Ectodermal cell (in vitro differentiated cells): ENCODE measurements around the gene ATXN1.

Source experiments
- H3K27ac ChIP-seq: 2 replicates; pipeline ENCODE4 v1.7.0; 2013; ENCODE audit warnings: mild to moderate bottlenecking, low read depth, low read length; ENCODE audit not compliant: insufficient read depth, poor library complexity, severe bottlenecking
- H3K27me3 ChIP-seq: 2 replicates; pipeline ENCODE4 v1.7.0; 2013; ENCODE audit warnings: mild to moderate bottlenecking, low read length; ENCODE audit not compliant: insufficient read depth, control insufficient read depth, poor library complexity, severe bottlenecking
- H3K36me3 ChIP-seq: one replicate; pipeline ENCODE4 v1.7.0; 2013; ENCODE audit warnings: low read length; ENCODE audit not compliant: control insufficient read depth, insufficient read depth
- H3K4me1 ChIP-seq: one replicate; pipeline ENCODE4 v1.7.0; 2013; ENCODE audit warnings: low read length; ENCODE audit not compliant: control insufficient read depth, insufficient read depth
- H3K4me3 ChIP-seq: 2 replicates; pipeline ENCODE4 v1.7.0; 2013; ENCODE audit warnings: low read depth, low read length, control low read depth; ENCODE audit not compliant: insufficient read depth
- H3K9me3 ChIP-seq: 2 replicates; pipeline ENCODE4 v1.7.0; 2013; ENCODE audit warnings: mild to moderate bottlenecking, low read length, moderate library complexity; ENCODE audit not compliant: control insufficient read depth
- WGBS, 2 experiments: methylation state at CpG; one replicate each; pipeline ENCODE4 v1.1.7; 2013; ENCODE audit warnings: missing lambda C conversion rate in 2 of 2; 5-methylcytosine and 5-hydroxymethylcytosine counted together

ATXN1 gene

DNA sequence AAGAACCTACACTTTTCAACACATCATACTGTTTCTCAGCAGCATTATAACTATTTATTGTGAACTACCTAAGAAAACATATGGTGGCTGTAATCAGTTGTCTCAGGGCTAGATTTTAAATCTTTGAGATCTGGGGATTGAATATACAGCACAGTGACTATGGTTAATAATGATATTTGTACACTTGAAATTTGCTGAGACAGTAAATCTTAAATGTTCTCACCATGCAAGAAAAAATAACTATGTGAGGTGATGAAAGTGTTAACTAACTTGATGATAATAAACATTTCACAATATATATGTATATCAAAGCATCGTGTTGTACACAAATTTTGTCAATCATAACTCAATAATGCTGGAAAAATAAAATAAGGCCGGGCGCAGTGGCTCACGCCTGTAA lies 113.8 kb downstream of the ATXN1 start:
- Histone ChIP-seq H3K4me1 (no peaks in the 10 kb centered on the region), H3K27ac (no peak overlapping the region), H3K36me3 (no peaks in the 10 kb centered on the region), H3K27me3 (no peaks in the 10 kb centered on the region), H3K4me3 (no peak overlapping the region), H3K9me3 (no peaks in the 10 kb centered on the region)
- WGBS, 2 experiments = 91 to 92% methylated on average over 4 of the region's 4 CpGs

- Histone ChIP-seq H3K4me1 (no peaks in the 10 kb centered on the region), H3K9me3 (no peaks in the 10 kb centered on the region), H3K27me3 (no peaks in the 10 kb centered on the region), H3K4me3 (no peak overlapping the region), H3K27ac (no peak overlapping the region), H3K36me3 (no peaks in the 10 kb centered on the region)
- 95 to 97% methylated on average over 8 of the region's 8 CpGs for WGBS, 2 experiments
Measured at GRCh38 chr6:16644540-16645250, 116.6 kb downstream of the ATXN1 start.

GRCh38 chr6:16639684-16640480 lies 121.4 kb downstream of the ATXN1 start:
- no peaks in the 10 kb centered on the region for H3K36me3 ChIP-seq
- H3K4me3 ChIP-seq = no peak overlapping the region
- 85 to 94% methylated on average over 9 of the region's 10 CpGs for WGBS, 2 experiments
- H3K4me1 ChIP-seq = peaks cover 8% of the 10 kb centered on the region
- no peak overlapping the region for H3K27ac ChIP-seq
- H3K27me3 ChIP-seq = no peaks in the 10 kb centered on the region
- H3K9me3 ChIP-seq = no peaks in the 10 kb centered on the region

GRCh38 chr6:16637635-16638034 lies 123.6 kb downstream of the ATXN1 start:
- Histone ChIP-seq H3K4me1 (peaks cover 8% of the 10 kb centered on the region), H3K36me3 (no peaks in the 10 kb centered on the region), H3K27ac (no peak overlapping the region), H3K4me3 (no peak overlapping the region), H3K27me3 (no peaks in the 10 kb centered on the region), H3K9me3 (no peaks in the 10 kb centered on the region)
- 59 to 72% methylated on average over 4 to 5 of the region's 5 CpGs for WGBS, 2 experiments

GRCh38 chr6:16635810-16636602 lies 125.3 kb downstream of the ATXN1 start:
- Histone ChIP-seq H3K9me3 (no peaks in the 10 kb centered on the region), H3K4me1 (peaks cover 8% of the 10 kb centered on the region), H3K4me3 (no peak overlapping the region), H3K27ac (no peak overlapping the region), H3K36me3 (no peaks in the 10 kb centered on the region), H3K27me3 (no peaks in the 10 kb centered on the region)
- WGBS, 2 experiments = 43 to 47% methylated on average over 13 to 14 of the region's 14 CpGs

DNA sequence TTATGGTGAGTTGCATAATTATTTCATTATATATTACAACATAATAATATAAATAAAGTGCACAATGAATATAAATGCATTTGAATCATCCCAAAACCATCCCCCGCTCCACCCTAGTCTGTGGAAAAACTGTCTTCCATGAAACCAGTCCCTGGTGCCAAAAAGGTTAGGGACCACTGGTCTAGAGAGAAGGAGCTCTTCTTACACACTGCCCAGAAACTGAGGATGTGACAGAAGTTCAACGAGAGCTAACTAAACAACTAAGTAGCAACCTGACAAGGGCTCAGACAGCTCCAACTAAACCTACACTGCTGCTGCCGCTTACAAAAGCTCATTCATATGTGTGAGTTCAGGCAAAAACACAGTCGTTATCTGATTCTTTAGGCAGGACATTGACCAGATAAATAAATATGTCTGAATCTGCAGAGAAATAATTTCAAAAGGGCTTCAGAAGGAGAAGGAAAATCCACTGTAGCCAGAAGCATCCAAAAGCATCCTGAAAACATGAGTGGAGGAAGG lies 125.9 kb downstream of the ATXN1 start:
- Histone ChIP-seq H3K4me1 (peaks cover 8% of the 10 kb centered on the region), H3K9me3 (no peaks in the 10 kb centered on the region), H3K27me3 (no peaks in the 10 kb centered on the region), H3K27ac (no peak overlapping the region), H3K4me3 (no peak overlapping the region), H3K36me3 (no peaks in the 10 kb centered on the region)
- WGBS, 2 experiments = 82 to 85% methylated on average over 4 of the region's 4 CpGs

GRCh38 chr6:16634855-16635254 lies 126.4 kb downstream of the ATXN1 start:
- no peaks in the 10 kb centered on the region for H3K9me3 ChIP-seq
- no peaks in the 10 kb centered on the region for H3K27me3 ChIP-seq
- no peak overlapping the region for H3K4me3 ChIP-seq
- no peak overlapping the region for H3K27ac ChIP-seq
- H3K36me3 ChIP-seq = no peaks in the 10 kb centered on the region
- peaks cover 8% of the 10 kb centered on the region for H3K4me1 ChIP-seq
- WGBS, 2 experiments = 88 to 98% methylated on average over 4 to 5 of the region's 5 CpGs

DNA sequence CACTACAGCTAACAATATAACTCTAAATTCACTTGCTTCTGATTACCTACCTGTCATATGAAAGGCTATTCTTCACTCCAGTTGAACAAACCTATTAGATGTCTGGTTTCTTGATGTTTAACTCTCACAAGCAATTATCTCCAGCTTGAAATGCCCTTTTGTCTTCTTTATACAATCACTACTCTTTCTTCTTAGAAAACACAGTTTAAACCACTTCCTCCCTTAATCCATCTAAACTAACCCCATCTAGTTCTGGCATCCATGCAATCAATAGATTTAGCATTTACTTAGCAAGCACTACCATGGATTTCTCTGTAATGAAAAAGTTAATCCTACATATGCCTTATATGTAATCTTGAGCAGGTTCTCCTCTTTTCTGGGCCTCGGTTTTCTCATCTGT lies 127.3 kb downstream of the ATXN1 start:
- Histone ChIP-seq H3K27ac (no peak overlapping the region), H3K36me3 (no peaks in the 10 kb centered on the region), H3K27me3 (no peaks in the 10 kb centered on the region), H3K4me3 (no peak overlapping the region), H3K9me3 (no peaks in the 10 kb centered on the region), H3K4me1 (peaks cover 8% of the 10 kb centered on the region)
- 100% methylated on average over 1 of the region's 1 CpG; no CpG with 5 or more reads in 1 of the 2 experiments for WGBS, 2 experiments

DNA sequence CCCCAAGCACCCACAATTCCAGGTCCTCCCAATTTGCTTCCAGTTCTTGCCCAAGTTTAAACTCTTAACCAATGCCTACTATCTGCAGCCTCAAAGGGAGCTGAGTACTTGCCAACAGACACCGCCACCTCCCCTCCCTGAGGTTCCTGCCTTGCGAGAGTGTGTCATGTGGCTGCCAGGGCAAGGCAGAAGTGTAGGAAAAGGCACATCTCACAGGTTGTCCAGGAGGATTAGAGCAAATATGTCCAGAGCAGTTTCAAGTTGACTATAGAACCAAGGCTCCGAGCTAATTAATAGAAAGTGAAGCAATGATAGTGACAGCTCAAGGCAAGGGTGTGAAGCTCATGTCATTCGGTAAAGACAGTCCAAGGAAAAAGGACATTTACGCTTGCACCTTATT lies 127.8 kb downstream of the ATXN1 start:
- no peak overlapping the region for H3K27ac ChIP-seq
- no peaks in the 10 kb centered on the region for H3K27me3 ChIP-seq
- no peaks in the 10 kb centered on the region for H3K36me3 ChIP-seq
- peaks cover 8% of the 10 kb centered on the region for H3K4me1 ChIP-seq
- no peaks in the 10 kb centered on the region for H3K9me3 ChIP-seq
- 93 to 95% methylated on average over 5 of the region's 5 CpGs for WGBS, 2 experiments
- no peak overlapping the region for H3K4me3 ChIP-seq

DNA sequence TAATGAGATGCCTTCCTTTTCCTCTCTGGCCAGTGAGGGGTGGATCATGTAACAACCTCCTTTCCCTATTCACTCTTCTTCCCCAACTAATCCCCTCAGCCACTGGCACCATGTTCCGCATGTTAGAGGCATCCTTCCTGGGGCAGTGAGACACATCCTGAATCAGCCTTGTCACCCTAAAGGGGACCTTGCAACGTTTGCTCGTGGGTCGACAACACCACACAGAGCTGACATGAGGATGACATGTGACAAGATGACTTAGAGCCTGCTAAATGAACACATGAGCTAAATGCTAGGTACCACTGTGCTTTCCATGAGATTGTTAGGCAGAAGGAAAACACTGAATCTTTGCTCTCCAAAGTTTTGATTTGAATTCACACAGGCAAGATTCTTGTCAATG lies 129.2 kb downstream of the ATXN1 start:
- H3K36me3 ChIP-seq = no peaks in the 10 kb centered on the region
- no peaks in the 10 kb centered on the region for H3K27me3 ChIP-seq
- H3K27ac ChIP-seq = no peak overlapping the region
- no peak overlapping the region for H3K4me3 ChIP-seq
- peaks cover 8% of the 10 kb centered on the region for H3K4me1 ChIP-seq
- WGBS, 2 experiments = 59 to 61% methylated on average over 4 of the region's 4 CpGs
- H3K9me3 ChIP-seq = no peaks in the 10 kb centered on the region
